AG10803 (cell line): ENCODE data around the gene A1BG.
A peak's percentile ranks its signal among the peaks of the same experiment; 100 is the strongest.
"Not testable (repeated sequence)": the region's sequence is repeated elsewhere in the genome, so short reads cannot be mapped to it uniquely, and the experiment has no call there.

Source experiments
- DNase-seq: peaks from one replicate; pipeline ENCODE4 v3.0.0; 2010; ENCODE audit warnings: low read depth
- H3K4me3 ChIP-seq: 2 replicates; pipeline ENCODE4 v1.5.1; 2011; ENCODE audit warnings: mild to moderate bottlenecking, low read length, control low read depth
- CTCF ChIP-seq: conservative IDR thresholded peaks from 2 replicates; pipeline ENCODE4 v1.5.1; 2011; ENCODE audit warnings: mild to moderate bottlenecking, low read length, control low read depth, inconsistent platforms

A1BG gene

GRCh38 chr19:58310685-58311084 lies 42.6 kb downstream of the A1BG start:
- peak; percentile 22 for TF ChIP-seq CTCF
- not testable (repeated sequence) for DNase-seq, H3K4me3 ChIP-seq

- TF ChIP-seq CTCF: no peak
- DNase-seq: no peak
Observed at GRCh38 chr19:58307736-58308135, 45.6 kb downstream of the A1BG start.

GRCh38 chr19:58305932-58306323 lies 47.4 kb downstream of the A1BG start:
- no peak for TF ChIP-seq CTCF
- no peak for DNase-seq
- peak overlapping the region; percentile 91 for H3K4me3 ChIP-seq

More at GRCh38 chr19:58307736-58308135, 45.6 kb downstream of the A1BG start:
- H3K4me3 ChIP-seq: no peak overlapping the region

- TF ChIP-seq CTCF: no peak; the same call in 1 of the 2 replicates
Observed at GRCh38 chr19:58305065-58305931, 48.0 kb downstream of the A1BG start, which contains the start of gene ERVK3-1. ERVK3-1 (plus strand) TSS chr19:58305377; CDS start chr19:58312169, 6,792 bp downstream.

GRCh38 chr19:58304748-58305064 lies 48.6 kb downstream of the A1BG start:
- no peak for DNase-seq
- H3K4me3 ChIP-seq: peak overlapping the region; percentile 91
- TF ChIP-seq CTCF: no peak

More at GRCh38 chr19:58305065-58305931, 48.0 kb downstream of the A1BG start, which contains the start of gene ERVK3-1:
- peak; percentile 97 for DNase-seq
- H3K4me3 ChIP-seq: peak within 1 kb of the TSS; percentile 91

- H3K4me3 ChIP-seq: no peak overlapping the region
- DNase-seq: no peak
Observed at GRCh38 chr19:58304255-58304654, 49.0 kb downstream of the A1BG start.

More at GRCh38 chr19:58304255-58304654, 49.0 kb downstream of the A1BG start:
- no peak for TF ChIP-seq CTCF
